K562 (cell line): ENCODE data around the gene SH3RF1. TPM values are rescaled to one million over a fixed set of nuclear protein-coding genes. Genes with fewer than 3 reads are reported as not detected.

Experiments
- ATAC-seq: fragments of 200-7000 bp; cut with Tn5 transposase; 3 replicates; pipeline ENCODE4 v1.9.1; 2020; ENCODE audit warnings: moderate library complexity
- BruUV-seq: library from RNA; stranded (reverse); fragments of 400-500 nt; replicated peaks from 2 replicates; lab custom pipeline; 2021; lab: Mats Ljungman, UMichigan
- CTCF ChIA-PET: fragments of 300-600 bp; formaldehyde crosslinking; extraction: SDS; loops from one replicate; lab custom pipeline; 2021; ENCODE audit warnings: low intra/inter-chr PET ratio; lab: Yijun Ruan, JAX
- POLR2A ChIA-PET: fragments of 300-600, 350-650 bp; sonication (Branson Sonifier 250); formaldehyde crosslinking; extraction: SDS; loops from one replicate; lab custom pipeline; 2021; ENCODE audit warnings: antibody characterized with exemption, inconsistent platforms; lab: Yijun Ruan, JAX
- DNase-seq, 4 experiments: peaks; one replicate each; pipeline versions ENCODE4 v3.0.0 to v3.0.0-alpha.2; 2011 to 2018; ENCODE audit warnings: low spot score in 3 of 4, mixed read lengths in 3 of 4; ENCODE audit errors: extremely low read depth in 1 of 4
- FAIRE-seq: peaks from 2 replicates; lab custom pipeline; 2011; peaks lifted over from hg19 to GRCh38; lab: Jason Lieb, UNC
- H2AFZ ChIP-seq: 2 replicates; pipeline ENCODE4 v1.6.0; 2011; ENCODE audit warnings: low read depth, low read length, control low read depth, inconsistent platforms
- H3K27ac ChIP-seq: fragments of 200-600 bp; 3 replicates; pipeline ENCODE4 v1.8.0; 2011; ENCODE audit warnings: low read depth, mild to moderate bottlenecking, control low read depth, inconsistent platforms, low read length, moderate library complexity, mixed read lengths; ENCODE audit errors: extremely low read depth
- H3K27me3 ChIP-seq, 2 experiments: fragments of 300-600 bp in 1 of 2; 2 replicates in 1 of 2; 3 replicates in 1 of 2; pipeline versions ENCODE4 v1.6.0 to v1.8.0; 2011; ENCODE audit warnings: inconsistent platforms in 2 of 2, low read length in 2 of 2, mild to moderate bottlenecking in 1 of 2, mixed read lengths in 1 of 2, moderate library complexity in 1 of 2; ENCODE audit not compliant: control insufficient read depth in 2 of 2, insufficient read depth in 2 of 2
- H3K36me3 ChIP-seq: fragments of 300-600 bp; 3 replicates; pipeline ENCODE4 v1.8.0; 2011; ENCODE audit warnings: mild to moderate bottlenecking, low read length, inconsistent platforms; ENCODE audit not compliant: control insufficient read depth, insufficient read depth
- H3K4me1 ChIP-seq, 2 experiments: fragments of 200-600 bp in 1 of 2; replicated peaks in 1 of 2; 2 replicates in 1 of 2; 3 replicates in 1 of 2; pipeline versions ENCODE4 v1.5.1 to v1.8.0; 2011; ENCODE audit warnings: inconsistent platforms in 2 of 2, low read length in 2 of 2, mild to moderate bottlenecking in 1 of 2, mixed read lengths in 1 of 2, moderate library complexity in 1 of 2; ENCODE audit not compliant: control insufficient read depth in 2 of 2, insufficient read depth in 2 of 2
- H3K4me2 ChIP-seq: 2 replicates; pipeline ENCODE4 v1.6.1; 2011; ENCODE audit warnings: low read length, control low read depth, inconsistent platforms, mixed read lengths; ENCODE audit not compliant: insufficient read depth
- H3K4me3 ChIP-seq: fragments of 200-600 bp; sonication (generic), shearing (Covaris generic); 2 replicates; pipeline ENCODE4 v1.5.1; 2016; ENCODE audit warnings: control low read depth, inconsistent platforms
- H3K79me2 ChIP-seq: fragments of 200-600 bp; 3 replicates; pipeline ENCODE4 v1.8.0; 2011; ENCODE audit warnings: low read length, inconsistent platforms; ENCODE audit not compliant: control insufficient read depth, insufficient read depth
- H3K9ac ChIP-seq, 2 experiments: 2 replicates each; pipeline versions ENCODE4 v1.6.0 to v1.6.1; 2011; ENCODE audit warnings: low read depth in 2 of 2, low read length in 2 of 2, control low read depth in 1 of 2, inconsistent platforms in 1 of 2, mild to moderate bottlenecking in 1 of 2, mixed read lengths in 1 of 2; ENCODE audit not compliant: insufficient read depth in 1 of 2
- H3K9me1 ChIP-seq: one replicate; pipeline ENCODE4 v1.6.0; 2011; ENCODE audit warnings: inconsistent platforms, mild to moderate bottlenecking, low read length, moderate library complexity; ENCODE audit not compliant: control insufficient read depth, insufficient read depth
- H3K9me3 ChIP-seq: replicated peaks from 2 replicates; pipeline ENCODE4 v1.5.1; 2011; ENCODE audit warnings: low read depth, low read length, inconsistent platforms; ENCODE audit not compliant: control insufficient read depth, insufficient read depth
- H4K20me1 ChIP-seq: replicated peaks from 2 replicates; pipeline ENCODE4 v1.6.1; 2011; ENCODE audit warnings: low read length, inconsistent platforms, mixed read lengths; ENCODE audit not compliant: control insufficient read depth, insufficient read depth
- CGGBP1 ChIP-seq: fragments of 250-450 bp; sonication (Bioruptor Pico); IDR thresholded peaks from 2 replicates; pipeline ENCODE4 v1.9.0; 2021; ENCODE audit warnings: mild to moderate bottlenecking
- NFXL1 ChIP-seq: fragments of 450-650 bp; formaldehyde crosslinking; IDR thresholded peaks from 2 replicates; pipeline ENCODE4 v1.4.0; 2021; ENCODE audit warnings: mild to moderate bottlenecking
- RBM15 ChIP-seq: fragments of 200-400 bp; formaldehyde crosslinking; IDR thresholded peaks from 2 replicates; pipeline ENCODE4 v1.6.1; 2018; ENCODE audit warnings: mild to moderate bottlenecking, low read length, moderate library complexity; ENCODE audit not compliant: insufficient read depth
- SRSF1 ChIP-seq: fragments of 200-400 bp; formaldehyde crosslinking; IDR thresholded peaks from 2 replicates; pipeline ENCODE4 v1.6.1; 2017; ENCODE audit warnings: mild to moderate bottlenecking, low read depth, low read length, moderate library complexity
- ZNF174 ChIP-seq: fragments of 250-450 bp; sonication (Bioruptor Pico); IDR thresholded peaks from 2 replicates; pipeline ENCODE4 v1.4.0; 2020; ENCODE audit warnings: mild to moderate bottlenecking
- ZNF274 ChIP-seq: IDR thresholded peaks from 2 replicates; pipeline ENCODE4 v1.6.1; 2011; ENCODE audit warnings: low read depth, mild to moderate bottlenecking, low read length, moderate library complexity, borderline replicate concordance
- ZNF277 ChIP-seq: fragments of 250-450 bp; sonication (Bioruptor Pico); IDR thresholded peaks from 2 replicates; pipeline ENCODE4 v1.8.0; 2022; ENCODE audit warnings: inconsistent platforms, mild to moderate bottlenecking, moderate library complexity, borderline replicate concordance
- ZNF282 ChIP-seq: sonication (generic); formaldehyde crosslinking; IDR thresholded peaks from 2 replicates; pipeline ENCODE4 v1.8.1; 2023; ENCODE audit warnings: missing genetic modification reagents
- WGBS: fragments of 100-300 bp; shearing (Covaris generic); methylation state at CpG from one replicate; pipeline ENCODE4 v1.1.6; 2016; ENCODE audit warnings: low coverage, mixed read lengths; ENCODE audit not compliant: insufficient coverage; ENCODE audit errors: missing lambda C conversion rate; 5-methylcytosine and 5-hydroxymethylcytosine counted together
- in situ Hi-C: fragments of 300-500 bp; cut with MboI; formaldehyde crosslinking; loops from 4 replicates; pipeline ENCODE4 v1.15.0; 2018; ENCODE audit warnings: inconsistent platforms, mixed read lengths
- intact Hi-C: fragments of 100-400 bp; cut with micrococcal nuclease; formaldehyde crosslinking; loops from 2 replicates; pipeline ENCODE4 v1.14.2; 2022
- polyA plus RNA-seq, 8 experiments: library from polyadenylated mRNA; depleted of rRNA in 4 of 8; stranded (reverse) in 5 of 8; unstranded in 3 of 8; fragments of >200 nt; fragmentation: Nextera tagmentation in 2 of 8; fragmentation: Illumina TruSeq in 1 of 8; extraction: Ambion mirVana in 2 of 8; extraction: Trizol in 1 of 8; gene quantifications; 2 replicates each; pipeline versions ENCODE4 v1.2.1 to v1.2.3, GENCODE V29; 2011 to 2014; ENCODE audit warnings: inconsistent platforms in 1 of 8, missing spikeins in 1 of 8
- total RNA-seq, 7 experiments: library from RNA; depleted of rRNA in 6 of 7; stranded (reverse); fragments of >200 nt in 6 of 7; fragmentation: Illumina TruSeq in 2 of 7; extraction: Trizol in 2 of 7; gene quantifications; 2 replicates each; pipeline versions ENCODE4 v1.2.1 to v1.2.3, GENCODE V29; 2011 to 2021; ENCODE audit warnings: low replicate concordance in 1 of 7
- TF ChIP-seq, protein P1 (sequence below): sonication (generic); formaldehyde crosslinking; IDR thresholded peaks from 2 replicates; pipeline ENCODE4 v1.8.0; 2022; ENCODE audit warnings: mild to moderate bottlenecking, missing genetic modification reagents
- TF ChIP-seq, protein P2 (sequence below): fragments of 450-650 bp; formaldehyde crosslinking; IDR thresholded peaks from 2 replicates; pipeline ENCODE4 v1.4.0; 2020; ENCODE audit warnings: mild to moderate bottlenecking, moderate library complexity

The SH3RF1 gene
- total and polyA plus RNA-seq, 9 of the 15 experiments (the other 6 are each of a cell fraction or from before 2014, with no cell fraction given) = 0.04 to 0.16 (median 0.11) TPM; not detected in 6

GRCh38 chr4:169282429-169283113, 11.8 kb upstream of the SH3RF1 start:
- no peak overlapping the region for H2AFZ ChIP-seq
- no peaks in the 10 kb centered on the region for H3K9me3 ChIP-seq
- no peaks in the 10 kb centered on the region for H3K79me2 ChIP-seq
- no peaks in the 10 kb centered on the region for H3K9me1 ChIP-seq
- H3K36me3 ChIP-seq = no peaks in the 10 kb centered on the region
- intact Hi-C loops = no loop called here
- CTCF ChIA-PET = no interaction called here
- TF ChIP-seq ZNF174 (CRISPR knock-in tag) (no peak), CGGBP1 (CRISPR knock-in tag) (no peak), ZNF274 (no peak)
- TF ChIP-seq, protein P1, sequence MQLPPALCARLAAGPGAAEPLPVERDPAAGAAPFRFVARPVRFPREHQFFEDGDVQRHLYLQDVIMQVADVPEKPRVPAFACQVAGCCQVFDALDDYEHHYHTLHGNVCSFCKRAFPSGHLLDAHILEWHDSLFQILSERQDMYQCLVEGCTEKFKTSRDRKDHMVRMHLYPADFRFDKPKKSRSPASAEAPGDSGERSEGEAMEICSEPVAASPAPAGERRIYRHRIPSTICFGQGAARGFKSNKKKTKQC = no peak
- no TSS peak for BruUV-seq
- H3K27ac ChIP-seq = no peak overlapping the region
- no peak overlapping the region for H3K4me2 ChIP-seq
- H3K27me3 ChIP-seq = no peaks in the 10 kb centered on the region; a peak in 2 of 5 replicates
- H3K4me3 ChIP-seq = no peak overlapping the region
- no peak overlapping the region for H3K9ac ChIP-seq
- POLR2A ChIA-PET = interaction anchor here (0.6 kb wide), 1 partner anchor 20 kb away, joined by 3 read pairs; no protein-coding TSS in a partner anchor
- H4K20me1 ChIP-seq = no peaks in the 10 kb centered on the region
- FAIRE-seq (no peak), ATAC-seq (no peak), DNase-seq (no peak)
- in situ Hi-C loops = no loop called here
- 0% methylated on average over 2 of the region's 2 CpGs for WGBS
- H3K4me1 ChIP-seq = no peaks in the 10 kb centered on the region

GRCh38 chr4:169279108-169279507, 8.4 kb upstream of the SH3RF1 start:
- DNase-seq = no peak
- CTCF ChIA-PET = no interaction called here
- no peaks in the 10 kb centered on the region for H3K36me3 ChIP-seq
- no TSS peak for BruUV-seq
- no peaks in the 10 kb centered on the region for H3K9me1 ChIP-seq
- in situ Hi-C loops = no loop called here
- no peak overlapping the region for H3K4me2 ChIP-seq
- ATAC-seq = no peak
- H3K79me2 ChIP-seq = no peaks in the 10 kb centered on the region
- H2AFZ ChIP-seq = no peak overlapping the region
- H3K4me1 ChIP-seq = no peaks in the 10 kb centered on the region
- no peak overlapping the region for H3K27ac ChIP-seq
- H3K9ac ChIP-seq = no peak overlapping the region
- no peak for TF ChIP-seq RBM15
- TF ChIP-seq ZNF282 (CRISPR knock-in tag) = no peak
- no peak for TF ChIP-seq ZNF277
- TF ChIP-seq NFXL1 (CRISPR knock-in tag) = no peak
- no peak for TF ChIP-seq SRSF1
- TF ChIP-seq, protein P2, sequence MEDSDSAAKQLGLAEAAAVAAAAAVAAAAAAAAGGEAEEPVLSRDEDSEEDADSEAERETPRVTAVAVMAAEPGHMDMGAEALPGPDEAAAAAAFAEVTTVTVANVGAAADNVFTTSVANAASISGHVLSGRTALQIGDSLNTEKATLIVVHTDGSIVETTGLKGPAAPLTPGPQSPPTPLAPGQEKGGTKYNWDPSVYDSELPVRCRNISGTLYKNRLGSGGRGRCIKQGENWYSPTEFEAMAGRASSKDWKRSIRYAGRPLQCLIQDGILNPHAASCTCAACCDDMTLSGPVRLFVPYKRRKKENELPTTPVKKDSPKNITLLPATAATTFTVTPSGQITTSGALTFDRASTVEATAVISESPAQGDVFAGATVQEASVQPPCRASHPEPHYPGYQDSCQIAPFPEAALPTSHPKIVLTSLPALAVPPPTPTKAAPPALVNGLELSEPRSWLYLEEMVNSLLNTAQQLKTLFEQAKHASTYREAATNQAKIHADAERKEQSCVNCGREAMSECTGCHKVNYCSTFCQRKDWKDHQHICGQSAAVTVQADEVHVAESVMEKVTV (CRISPR knock-in tag) = no peak
- TF ChIP-seq, all 486 proteins: peak for 0
- POLR2A ChIA-PET = no interaction called here
- H3K4me3 ChIP-seq = no peak overlapping the region
- intact Hi-C loops = loop anchor here (10.0 kb wide), 1 partner anchor 206 kb away; no protein-coding TSS in a partner anchor
- H3K9me3 ChIP-seq = no peaks in the 10 kb centered on the region
- no peaks in the 10 kb centered on the region for H3K27me3 ChIP-seq
- H4K20me1 ChIP-seq = no peaks in the 10 kb centered on the region
- no peak for FAIRE-seq
